Activated CD8-positive, alpha-beta memory T cell treated with anti-CD3 and anti-CD28 coated beads, Interleukin-2, amount 50 U/mL, for 24 hours (primary cell): Measurements from ENCODE around the gene EPB41L4A.

Experiments
- DNase-seq: peaks from one replicate; pipeline ENCODE4 v3.0.0-alpha.2; 2020; ENCODE audit errors: extremely low read depth

The EPB41L4A gene

DNA sequence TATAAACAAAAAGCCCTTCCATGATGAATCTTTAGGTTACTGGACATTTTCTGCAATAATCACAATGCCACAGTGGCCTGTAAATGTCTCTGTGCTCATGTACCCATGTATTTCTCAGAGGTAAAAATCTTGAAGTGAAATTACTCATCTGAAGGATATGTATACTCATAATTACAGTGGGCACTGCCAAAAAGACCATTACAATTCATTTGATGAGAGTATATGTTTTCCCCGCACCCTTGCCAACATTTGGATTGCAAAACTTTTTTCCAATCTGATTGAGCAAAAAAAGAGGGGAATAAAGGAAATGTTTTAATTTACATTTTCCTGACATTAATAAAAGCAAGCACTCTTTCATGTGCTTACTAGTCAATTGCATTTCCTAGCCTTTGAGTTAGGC, 110.5 kb downstream of the EPB41L4A start:
- no peak for DNase-seq

DNA sequence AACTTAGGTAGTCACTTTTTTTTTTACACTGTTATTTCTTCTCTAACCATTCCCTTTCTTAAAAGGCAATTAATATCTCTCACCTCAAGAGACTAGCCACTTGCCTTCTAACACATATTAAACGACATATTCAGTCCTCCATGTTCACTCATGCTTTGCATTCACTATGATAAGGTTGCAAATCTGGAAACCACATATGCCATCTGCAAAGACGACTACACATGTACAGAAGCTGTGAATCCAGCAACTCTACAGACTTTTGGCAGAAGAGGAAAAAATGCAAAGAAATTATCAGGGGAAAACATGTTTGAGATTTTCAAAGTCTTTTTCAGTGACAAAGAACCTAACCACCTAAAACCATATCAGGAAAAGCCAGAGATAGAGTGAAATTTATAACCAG, 112.1 kb downstream of the EPB41L4A start:
- no peak for DNase-seq

DNA sequence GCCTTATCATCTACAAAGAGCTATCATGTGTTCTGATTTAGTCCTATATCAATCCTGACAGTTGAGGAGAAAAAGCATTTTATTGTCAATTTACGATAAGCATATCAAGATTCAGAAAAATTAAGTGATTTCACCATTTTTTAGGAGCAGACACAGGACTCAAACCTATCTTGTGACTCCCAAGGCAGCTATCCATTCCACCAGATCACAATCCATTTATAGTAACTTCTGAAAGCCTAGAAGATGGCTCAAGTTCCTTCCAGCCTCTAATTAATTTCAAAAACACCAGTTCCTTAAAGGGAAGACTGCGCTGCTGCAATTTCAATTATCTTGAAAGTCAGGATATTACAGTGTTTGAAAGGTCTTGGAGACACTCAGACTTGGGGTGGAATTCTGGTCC, 114.3 kb downstream of the EPB41L4A start:
- no peak for DNase-seq

DNA sequence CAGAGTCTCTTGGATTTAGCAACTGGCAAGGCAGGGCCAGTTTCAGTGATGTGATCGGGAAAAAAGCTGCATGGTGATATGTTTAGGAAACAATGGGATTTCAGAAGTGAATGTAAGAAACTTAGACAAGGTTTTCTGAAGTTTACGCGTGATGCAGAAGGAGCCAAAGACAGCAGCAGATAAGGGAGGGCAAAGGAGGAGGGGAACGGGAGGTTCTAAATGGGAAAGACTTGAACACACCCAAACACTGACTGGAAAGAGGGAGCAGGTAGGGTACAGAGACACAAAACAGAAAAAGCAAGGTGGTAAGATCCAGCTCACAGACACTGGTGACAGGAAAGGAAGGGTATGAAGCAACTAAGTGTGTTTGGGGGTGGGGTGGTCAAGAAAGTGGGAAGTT, 115.4 kb downstream of the EPB41L4A start:
- DNase-seq, result no peak

DNA sequence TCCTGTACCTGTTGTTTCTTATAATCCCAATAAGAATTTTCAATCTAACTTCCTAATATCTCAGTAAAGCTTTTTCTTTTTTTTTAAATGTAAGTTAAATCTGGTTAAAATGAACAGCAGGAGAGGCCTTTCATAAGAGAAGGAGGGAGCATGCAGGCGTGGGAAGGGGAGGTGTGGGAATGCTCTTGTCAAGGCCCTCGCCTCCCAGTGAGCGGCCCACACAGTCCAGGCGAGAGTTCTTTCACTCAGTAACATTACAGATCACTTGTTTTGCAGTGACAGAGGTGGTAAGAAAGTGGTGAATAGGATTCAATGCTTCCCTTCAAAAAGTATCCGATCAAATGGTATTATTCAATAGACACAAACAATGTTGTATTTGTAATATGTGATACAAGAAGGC, 125.0 kb downstream of the EPB41L4A start:
- no peak for DNase-seq

DNA sequence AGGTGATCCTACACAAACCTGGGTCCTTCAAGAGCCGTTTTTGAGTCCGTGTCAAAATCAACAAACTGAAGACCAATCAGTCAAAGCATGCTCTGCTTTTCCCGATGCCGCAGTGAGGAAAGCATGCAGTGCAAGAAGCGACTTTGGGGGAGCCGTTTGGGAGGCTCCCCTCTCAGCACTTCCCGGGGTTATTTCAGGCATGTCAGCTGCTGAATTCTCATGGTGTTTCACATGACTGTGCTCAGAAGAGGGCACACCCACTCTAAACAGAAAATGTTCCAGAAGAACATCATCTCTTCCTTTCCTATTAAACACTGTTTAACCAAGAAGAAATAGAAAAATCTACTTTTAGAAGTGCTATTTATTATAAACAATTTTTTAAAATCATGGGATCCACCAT, 125.5 kb downstream of the EPB41L4A start:
- no peak for DNase-seq

DNA sequence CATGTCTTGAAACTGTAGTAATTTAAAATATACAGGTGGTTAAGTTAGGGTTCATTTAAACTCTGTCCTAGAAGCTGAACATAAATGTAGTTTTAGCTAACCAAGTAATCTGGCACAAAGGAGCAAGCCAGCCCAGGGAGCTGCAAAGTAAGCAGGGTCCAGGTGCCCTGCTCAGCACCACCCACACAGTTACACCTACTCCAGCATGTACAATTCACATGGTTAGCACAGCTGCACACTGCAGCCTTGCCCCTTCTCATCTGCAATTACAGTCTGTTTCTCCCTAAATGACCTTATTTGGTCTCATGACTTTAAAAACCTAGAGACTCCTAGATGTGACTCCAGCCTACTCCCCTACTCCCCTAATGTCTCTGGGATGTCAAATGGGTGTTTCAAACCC, 128.4 kb downstream of the EPB41L4A start:
- DNase-seq, result no peak

DNA sequence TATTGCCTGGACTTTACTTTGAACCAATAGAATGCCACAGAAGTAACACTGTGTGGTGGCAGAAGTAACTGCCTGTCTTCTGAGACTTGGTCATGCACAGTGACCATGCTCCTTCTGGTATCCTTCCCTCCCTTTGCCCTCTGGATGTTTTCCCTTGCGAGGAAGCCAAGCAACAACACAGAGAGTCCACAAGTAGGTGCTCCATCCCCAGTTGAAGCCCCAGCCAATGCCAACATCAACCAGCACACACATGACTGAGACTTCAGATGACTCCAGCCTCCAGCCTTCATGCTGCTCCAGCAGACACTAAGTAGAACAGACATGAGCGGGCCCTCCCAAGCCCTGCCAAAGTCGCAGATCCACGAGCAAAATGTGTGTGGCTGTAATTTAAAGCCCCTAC, 129.6 kb downstream of the EPB41L4A start:
- DNase-seq, result no peak

DNA sequence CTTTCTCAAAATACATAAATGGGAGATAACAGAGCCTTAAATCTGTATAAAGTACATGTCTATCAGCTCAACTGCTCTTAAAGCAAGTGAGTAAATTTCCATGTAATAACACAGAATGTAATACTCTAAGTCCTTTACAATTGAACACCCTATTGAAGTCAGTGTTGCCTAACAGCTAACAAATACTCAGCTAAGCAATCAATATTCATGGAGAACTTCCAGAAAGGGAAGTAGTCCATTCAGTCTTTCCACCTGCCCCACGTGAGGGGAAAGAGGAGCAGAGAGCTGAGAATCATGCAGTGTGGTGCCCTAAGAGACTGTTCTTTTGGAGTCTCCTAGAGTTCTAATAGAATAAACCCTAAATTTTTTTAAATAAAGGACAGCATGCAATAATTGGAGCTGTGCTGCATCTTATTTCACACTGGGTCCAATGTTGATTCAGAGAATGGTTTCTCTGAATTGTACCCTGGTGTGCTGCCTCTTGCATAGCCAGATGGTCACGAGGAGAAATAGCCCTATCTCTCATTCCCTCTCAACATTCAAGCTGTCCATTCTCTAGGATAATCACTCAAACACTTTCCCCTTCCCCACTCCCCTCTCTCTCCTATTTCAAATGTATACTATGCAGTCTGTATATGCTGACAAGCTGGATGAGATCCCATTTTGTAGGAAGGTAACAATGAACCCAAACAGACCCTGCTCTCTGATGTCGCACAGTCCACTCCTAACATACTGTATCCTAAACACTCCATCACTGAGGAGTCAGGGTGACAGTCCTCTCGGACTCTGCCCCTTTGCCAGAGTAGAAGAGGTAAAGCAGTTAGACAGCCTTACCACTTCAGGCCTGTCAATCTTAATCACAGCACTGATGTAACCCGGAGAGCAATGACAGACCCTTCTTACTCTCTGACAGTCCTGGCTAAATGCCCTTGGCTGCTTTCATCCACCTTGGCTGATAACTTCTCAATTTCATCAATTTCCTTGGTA, 134.8 kb downstream of the EPB41L4A start:
- DNase-seq, result no peak

DNA sequence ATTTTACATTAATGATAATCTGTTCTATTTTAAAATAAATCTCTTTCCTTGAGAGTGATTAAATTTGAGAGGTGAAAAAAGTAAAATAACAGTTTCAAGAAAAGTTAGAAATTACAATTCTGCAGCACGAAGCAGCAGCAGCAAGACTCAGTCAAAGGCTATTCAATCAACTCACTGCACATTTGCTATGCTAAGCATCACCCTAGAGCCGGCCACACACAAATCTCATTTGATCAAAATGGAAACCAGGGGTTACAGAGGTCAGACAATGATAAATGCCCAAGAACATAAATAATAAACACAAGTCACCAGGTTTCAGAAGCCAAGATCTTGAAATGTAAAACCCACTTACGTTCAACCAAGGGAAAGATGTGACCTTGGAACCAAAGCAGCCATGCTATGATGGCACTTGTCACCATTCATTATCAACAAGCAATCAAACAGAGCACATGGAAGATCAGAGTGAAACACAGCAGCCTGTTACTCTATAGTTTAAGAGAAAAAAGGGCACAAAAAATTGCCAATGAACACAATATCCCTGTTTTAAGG, 136.0 kb downstream of the EPB41L4A start:
- DNase-seq, result no peak

DNA sequence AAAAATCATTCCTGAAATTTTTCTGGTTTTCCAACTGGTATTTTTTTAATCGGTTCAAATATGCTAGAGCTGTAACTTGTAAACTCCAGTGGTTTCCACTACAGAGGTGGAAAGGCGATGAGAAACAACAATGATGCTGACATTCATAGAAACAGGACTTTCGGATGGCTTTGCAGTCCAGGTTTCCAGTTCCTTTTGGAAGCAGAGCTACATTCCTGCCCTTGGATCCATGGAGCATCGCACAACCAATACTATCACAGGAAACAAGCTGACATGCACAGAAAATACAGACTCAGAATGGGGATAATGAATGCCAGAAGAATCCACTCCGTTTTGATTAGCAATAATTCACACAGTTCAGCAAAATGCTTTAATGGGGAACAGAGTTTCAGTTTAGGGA, 140.0 kb downstream of the EPB41L4A start:
- no peak for DNase-seq

DNA sequence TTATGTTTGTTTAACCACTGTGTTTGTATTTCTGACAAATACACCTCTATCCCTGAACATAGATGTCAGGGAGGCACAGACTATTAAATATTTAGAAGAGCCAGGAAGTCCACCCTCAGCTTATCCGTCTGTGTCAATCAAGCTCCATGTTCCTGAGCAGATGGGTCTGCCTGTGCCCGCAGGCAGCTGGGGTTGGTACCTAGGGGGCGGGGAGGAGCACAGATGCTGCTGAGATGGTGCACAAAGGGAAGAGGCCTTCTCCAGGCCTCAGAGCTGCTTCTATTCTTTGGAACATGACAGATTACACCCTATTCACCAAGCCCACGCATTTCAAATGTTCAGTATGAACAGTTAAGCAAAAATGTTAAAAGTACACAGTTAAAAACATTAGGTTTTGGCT, 142.1 kb downstream of the EPB41L4A start:
- DNase-seq, result no peak

DNA sequence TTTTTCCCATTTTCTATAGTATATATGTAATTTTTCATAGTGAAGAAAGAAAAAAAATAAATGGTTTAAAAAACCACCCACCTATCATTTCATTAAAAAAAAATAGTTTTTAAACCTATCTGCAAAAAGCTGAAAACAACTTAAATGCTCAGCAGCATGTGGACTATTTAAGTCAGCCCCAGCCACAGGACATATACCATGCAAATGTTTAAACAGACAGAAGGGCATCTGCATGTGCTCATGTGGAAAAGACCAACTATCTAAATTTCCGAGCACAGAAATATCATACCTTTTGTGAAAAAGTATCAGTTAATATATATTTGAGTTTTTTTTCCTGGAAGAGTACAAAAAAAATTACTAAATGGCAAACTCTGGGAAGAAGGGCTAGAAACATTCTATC, 143.4 kb downstream of the EPB41L4A start:
- DNase-seq, result no peak

DNA sequence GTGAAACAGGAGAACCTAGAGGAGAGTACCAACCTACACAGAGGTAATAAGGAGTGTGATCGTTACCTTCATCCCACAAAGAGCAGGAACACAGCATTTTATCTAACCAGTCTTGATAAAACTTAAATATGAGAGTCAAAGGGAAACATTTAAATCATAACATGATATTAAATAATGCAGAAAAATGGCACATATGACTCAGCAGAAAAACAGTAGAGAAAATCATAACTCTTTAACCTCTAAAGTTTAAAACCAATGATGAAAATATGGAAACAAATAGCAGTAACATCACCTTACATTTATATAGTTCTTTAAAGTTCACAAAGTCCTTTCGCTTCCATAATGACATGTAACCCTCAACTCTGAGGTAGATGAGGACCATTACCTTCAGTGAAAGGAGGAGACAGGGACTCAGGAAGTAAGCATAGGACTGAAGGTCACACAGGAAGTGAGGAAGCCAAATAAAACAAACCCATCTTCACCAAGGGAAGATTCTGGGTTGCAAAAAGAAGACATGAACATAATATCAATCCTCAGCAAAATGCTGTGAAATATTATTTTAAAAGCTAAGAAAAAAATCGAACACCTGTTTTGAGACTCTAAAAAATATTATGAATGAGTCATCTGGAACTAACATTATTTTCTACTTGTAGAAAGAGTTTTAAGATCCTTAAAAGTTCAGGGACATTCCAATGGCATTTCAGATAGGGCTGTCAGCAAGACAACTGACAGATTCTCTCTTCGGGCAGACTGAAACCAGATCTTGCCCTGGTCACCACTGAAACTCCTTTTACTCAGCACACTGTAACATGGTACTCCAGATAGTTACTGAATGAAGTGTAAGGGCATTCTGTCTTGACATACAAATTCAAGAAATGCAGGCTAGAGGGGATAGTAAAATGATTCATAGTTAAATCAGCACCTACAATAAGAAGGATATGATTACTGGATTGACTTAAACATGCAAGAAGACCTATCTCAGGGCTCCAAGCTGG, 148.5 kb downstream of the EPB41L4A start:
- DNase-seq, result no peak

DNA sequence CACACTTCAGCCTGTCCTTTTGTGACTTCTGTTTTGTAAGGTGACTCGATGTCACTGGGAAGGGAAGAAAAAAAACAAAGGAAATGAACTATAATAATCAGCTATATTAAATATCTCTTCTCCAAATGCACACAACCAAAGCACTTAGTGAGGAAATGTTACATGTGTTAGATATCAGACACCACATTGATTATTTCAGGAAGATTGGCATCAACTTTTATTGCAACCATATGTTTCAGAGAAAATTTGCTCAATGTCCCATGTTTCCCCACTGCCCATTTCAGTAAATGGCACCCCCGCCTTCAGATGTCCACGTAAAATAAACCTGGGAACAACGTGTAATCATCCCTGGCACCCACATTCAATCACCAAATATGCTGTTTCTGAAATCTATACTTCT, 151.8 kb downstream of the EPB41L4A start:
- DNase-seq, result no peak

DNA sequence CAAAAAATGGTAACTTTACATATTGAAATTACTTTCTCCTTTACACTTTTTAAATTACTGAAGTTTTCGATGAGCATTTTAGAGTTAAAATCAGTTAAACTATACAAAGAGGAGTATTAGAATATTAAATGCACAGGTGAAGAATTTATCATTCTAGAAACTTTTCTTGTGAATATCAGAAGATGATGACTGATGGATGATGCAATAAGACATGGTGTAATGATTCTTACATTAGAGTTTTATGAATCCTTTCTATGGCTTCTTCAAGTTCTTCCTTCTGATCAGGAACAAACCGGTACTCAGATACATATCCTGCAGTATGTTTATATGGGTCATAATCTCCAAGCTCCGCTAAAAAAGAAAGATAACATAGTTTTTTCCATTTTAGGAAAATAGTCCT, 154.4 kb downstream of the EPB41L4A start:
- DNase-seq, result no peak

DNA sequence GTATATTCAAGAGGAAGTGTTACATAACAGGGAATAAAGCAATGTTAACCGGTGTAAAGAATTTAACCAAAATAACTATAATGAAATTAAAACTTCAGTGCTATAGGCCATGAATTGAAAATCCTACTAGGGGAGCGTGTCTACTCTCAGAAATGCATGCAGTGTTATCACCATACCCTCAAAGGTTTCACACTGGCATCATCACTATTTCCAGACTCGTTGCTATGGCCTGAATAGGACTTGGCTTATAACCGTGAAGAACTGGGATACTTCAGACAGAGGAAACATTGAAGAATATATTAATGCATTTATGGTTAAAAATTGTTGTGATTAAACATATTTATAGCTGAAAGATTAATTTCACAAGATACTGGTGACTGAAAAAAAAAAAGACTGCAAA, 154.9 kb downstream of the EPB41L4A start:
- no peak for DNase-seq

DNA sequence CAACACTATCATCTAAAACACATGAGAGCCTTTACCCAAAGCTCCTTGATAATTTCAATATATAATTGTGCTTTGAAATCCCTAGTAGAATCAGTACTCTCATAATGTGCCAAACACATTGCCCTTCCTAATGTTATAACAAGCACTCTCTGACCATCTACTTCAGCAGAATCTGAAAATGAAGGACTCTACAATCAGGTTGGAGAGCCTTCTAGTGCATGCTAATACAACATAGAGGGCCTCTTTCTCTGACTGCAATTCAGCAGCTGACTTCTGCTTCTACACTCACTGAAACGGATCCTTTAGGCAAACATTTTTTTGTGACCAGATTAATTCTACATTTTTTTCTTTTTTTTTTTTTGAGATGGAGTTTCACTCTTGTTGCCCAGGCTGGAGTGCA, 155.6 kb downstream of the EPB41L4A start:
- no peak for DNase-seq

DNA sequence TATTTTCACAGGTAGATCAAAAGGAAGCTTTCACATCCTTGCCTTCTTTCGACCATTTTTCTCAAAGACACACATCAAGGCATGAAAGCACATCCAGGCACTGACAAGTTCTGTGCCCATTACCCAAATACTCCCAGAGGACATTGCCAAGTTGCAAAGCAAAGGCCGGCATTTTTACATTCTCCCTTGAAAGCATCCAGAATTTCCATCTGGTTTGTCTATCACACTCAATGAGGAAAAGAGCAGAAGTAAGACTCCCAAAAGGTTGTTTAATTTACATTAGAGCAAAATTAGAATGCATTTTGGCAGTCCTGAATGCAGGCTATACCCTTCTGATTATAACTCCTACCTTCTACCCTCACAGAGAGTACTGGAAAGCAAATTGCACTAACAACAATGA, 160.5 kb downstream of the EPB41L4A start:
- DNase-seq, result no peak

DNA sequence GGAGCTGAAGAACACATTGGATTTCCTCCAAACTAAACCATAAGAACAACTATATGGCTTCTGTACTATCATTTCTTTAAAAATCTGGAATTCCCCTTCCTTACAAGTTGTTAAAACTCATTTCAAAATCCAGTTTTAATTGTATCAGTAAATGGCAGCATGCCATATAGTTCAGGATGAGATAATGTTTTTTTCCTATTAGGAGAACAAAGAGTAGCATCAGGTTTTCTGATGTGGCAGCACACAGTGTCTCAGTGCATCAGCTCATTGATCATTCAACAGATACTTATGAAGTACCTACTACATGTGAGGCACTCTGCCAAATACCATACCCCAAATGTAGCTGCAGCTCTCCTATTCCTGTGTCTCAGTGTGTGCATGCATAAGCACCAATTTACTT, 161.1 kb downstream of the EPB41L4A start:
- DNase-seq, result no peak

DNA sequence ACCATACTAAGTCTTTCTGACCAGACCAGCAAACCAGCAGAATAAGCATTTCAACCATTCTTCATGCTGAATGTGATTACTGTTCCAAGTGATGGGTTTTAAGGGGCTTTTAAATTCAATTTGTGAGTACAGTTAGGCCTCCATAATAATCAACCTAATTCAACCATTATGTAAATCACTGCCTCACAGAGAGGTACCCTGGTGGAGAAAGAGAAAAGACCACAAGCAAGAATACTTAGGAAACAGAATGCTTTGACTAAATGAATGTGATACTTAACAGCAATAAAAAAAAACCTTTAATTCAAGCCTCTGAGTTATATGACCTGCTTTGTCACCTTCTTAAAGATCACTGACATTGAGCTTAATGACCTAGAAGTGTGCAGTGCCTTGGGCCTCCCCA, 162.1 kb downstream of the EPB41L4A start:
- no peak for DNase-seq

DNA sequence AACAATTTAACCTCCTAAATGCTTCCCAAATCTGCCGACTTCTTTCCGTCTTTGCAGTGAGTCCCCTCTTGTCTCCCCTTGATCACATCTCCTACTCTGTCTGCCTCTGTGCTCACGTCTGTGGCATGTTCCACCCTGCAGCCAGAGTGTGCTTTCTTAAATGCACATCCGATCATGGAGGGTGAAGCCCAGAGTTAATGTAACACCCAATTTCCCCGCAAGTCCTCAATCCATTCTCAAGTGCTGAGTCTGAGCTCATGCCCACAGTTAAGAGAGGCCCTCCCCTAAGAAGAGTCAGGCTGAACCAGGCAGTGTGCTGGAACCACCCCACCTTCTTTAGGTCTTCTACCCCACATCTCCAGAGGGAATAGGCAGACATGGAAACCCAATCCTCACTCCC, 164.8 kb downstream of the EPB41L4A start:
- DNase-seq, result no peak
